HuH-7.5 (cell line): ENCODE measurements around the gene PRKG1.
A peak's percentile ranks its signal among the peaks of the same experiment; 100 is the strongest.
"Not testable (repeated sequence)": the region's sequence is repeated elsewhere in the genome, so short reads cannot be mapped to it uniquely, and the experiment has no call there.

ENCODE experiments used
- DNase-seq: peaks from one replicate; pipeline ENCODE4 v3.0.0; 2011; ENCODE audit warnings: low spot score

Gene PRKG1

DNA sequence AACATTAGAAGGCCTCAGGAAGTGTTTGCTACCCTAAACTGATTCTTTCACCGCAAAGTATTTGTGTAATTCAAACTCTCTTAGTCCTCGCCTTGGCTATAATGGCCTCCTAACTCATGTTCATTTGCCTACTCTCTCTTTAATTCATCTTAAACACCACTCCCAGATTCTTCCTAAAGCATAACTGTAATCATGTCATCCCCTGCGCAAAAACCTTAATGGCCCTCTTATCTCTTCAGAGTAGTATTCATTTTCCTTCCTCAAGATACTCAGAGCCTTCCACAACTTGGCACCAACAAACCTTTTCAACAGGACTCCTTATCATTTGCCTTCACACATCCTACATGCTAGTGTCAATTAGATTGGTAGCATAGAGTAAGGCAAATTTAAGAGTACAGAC, 582.2 kb downstream of the PRKG1 start:
- no peak for DNase-seq

GRCh38 chr10:51658000-51658399, 583.7 kb downstream of the PRKG1 start:
- DNase-seq, result no peak

DNA sequence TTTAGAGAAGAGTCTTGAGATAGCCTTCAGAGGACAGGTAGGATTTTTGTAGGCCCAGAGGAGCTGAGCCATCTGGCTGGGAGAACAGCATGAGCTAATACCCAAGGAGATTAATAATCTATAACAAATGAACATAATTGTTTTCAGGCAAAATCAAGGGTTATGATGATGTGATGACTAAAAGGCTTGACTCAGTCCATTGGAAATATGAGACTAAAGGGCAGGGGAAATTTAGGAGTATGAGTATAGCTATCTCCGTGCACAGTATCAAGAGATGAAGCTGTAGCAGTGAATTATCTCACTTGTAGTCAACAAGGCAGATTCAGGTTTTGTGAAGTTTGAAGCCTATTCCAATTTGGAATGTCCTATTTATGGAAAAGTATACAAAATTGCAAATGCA, 585.1 kb downstream of the PRKG1 start:
- no peak for DNase-seq

DNA sequence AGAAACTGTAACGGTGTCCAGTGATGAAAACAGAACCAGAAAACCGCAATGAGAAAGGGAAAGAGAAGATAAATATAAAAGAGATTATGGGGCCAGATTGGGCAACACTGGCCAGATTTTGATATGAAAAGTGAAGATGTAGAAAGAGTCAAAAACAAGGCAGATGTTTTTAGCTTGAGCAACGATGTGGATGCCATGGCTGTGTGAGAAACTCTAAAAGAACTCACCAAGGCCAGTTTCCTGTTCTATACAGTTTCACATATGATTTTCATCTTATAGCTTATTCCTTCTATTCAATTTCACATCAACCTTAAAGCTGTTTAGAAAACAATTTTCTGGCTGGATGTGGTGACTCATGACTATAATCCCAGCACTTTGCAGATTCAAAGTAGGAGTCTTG, 588.8 kb downstream of the PRKG1 start:
- no peak for DNase-seq

GRCh38 chr10:51666456-51666855, 592.2 kb downstream of the PRKG1 start:
- no peak for DNase-seq

- DNase-seq, result no peak
Measured at GRCh38 chr10:51667678-51668335, 593.5 kb downstream of the PRKG1 start.

DNA sequence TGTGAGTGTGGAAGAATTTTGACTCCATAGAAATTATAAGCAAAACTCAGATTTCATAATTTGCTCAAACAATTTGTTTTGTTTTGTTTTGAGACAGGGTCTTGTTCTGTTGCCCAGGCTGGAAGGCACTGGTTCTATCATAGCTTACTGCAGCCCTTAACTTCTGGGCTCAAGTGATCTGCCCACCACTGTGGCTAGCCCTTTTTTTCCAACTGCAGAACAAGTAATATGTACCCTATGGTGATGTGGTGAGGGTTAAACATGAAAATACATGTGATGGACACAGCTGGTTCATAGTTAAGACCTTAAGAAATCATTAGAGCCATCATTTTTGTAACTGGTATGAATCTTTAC, 594.0 kb downstream of the PRKG1 start:
- no peak for DNase-seq

GRCh38 chr10:51669041-51669440, 594.8 kb downstream of the PRKG1 start:
- DNase-seq, result no peak

DNA sequence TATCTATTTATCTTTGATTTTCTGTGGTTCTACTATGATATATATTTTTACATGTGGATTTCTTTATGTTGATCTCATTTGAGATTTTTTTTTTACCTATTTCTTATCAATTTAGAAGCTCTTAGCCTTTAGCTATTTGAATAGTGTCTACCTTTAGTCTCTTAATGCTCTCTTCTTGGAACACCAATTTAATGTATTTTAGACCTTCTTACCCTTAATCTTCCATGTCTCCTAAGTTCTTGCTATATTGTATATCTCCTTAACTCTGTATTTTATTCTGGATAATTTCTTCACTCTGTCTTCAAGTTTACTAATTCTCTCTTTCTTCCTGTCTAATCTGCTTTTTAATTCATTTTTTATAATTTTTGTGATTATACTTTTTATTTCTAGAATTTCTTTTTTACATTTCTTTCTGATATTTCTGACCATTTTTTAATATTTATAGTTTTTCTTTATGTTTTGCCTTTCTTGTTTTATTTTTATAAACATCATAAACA, 597.8 kb downstream of the PRKG1 start:
- no peak for DNase-seq

GRCh38 chr10:51675088-51675487, 600.8 kb downstream of the PRKG1 start:
- DNase-seq, result no peak

- DNase-seq, result no peak
Measured at GRCh38 chr10:51679841-51680240, 605.6 kb downstream of the PRKG1 start.

- DNase-seq, result no peak
Measured at GRCh38 chr10:51683031-51683691, 608.9 kb downstream of the PRKG1 start.

- no peak for DNase-seq
Measured at GRCh38 chr10:51685768-51686167, 611.5 kb downstream of the PRKG1 start.

DNA sequence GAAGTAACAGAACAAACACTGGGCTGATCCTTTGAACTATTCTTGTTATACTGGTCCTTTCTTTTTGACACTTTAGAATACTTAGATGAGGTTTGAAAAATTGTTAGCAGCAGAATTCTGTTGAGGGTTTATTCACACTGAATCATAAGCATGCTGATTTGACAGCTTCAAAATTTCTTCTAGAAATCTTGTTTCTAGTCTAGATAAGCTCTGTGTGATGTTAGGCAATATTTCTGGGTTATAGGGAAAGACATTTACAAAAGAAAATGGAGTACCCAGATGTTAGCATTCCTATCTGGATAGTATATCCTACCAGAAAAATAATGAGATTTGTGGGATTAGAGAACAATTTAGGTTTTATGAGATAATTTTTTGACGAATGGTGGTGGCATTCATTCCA, 613.0 kb downstream of the PRKG1 start:
- DNase-seq, result no peak

DNA sequence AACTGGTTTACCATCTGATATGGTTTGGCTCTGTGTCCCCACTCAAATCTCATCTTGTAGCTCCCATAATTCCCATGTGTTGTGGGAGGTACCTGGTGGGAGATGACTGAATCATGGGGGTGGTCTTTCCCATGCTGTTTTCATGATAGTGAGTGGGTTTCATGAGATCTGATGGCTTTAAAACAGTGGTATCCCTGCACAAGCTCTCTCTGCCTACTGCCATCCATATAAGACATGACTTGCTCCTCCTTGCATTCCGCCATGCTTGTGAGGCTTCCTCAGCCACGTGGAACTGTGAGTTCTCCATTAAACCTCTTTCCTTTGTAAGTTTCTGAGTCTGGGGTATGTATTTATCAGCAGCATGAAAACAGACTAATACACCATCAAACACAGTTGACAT, 614.5 kb downstream of the PRKG1 start:
- DNase-seq, result not testable (repeated sequence)

DNA sequence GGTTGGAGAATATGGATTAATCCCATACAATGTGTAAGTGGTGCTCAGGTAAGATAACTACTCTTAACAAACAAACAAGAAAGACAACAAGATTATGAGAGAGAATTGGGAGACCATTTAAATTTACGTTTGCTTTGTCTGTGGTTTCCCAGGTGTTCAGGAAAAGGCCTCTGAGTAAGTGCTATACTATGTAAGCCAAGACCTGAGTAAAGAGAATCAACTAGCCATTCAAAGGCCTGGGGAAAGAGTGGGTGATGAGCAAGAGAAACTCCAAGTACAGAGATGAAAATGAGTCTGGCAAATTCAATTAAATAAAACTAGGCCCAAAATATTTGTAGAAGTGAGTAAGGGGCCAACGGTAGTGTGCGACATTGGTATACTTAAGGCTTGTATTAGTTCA, 615.2 kb downstream of the PRKG1 start:
- DNase-seq, result no peak

DNA sequence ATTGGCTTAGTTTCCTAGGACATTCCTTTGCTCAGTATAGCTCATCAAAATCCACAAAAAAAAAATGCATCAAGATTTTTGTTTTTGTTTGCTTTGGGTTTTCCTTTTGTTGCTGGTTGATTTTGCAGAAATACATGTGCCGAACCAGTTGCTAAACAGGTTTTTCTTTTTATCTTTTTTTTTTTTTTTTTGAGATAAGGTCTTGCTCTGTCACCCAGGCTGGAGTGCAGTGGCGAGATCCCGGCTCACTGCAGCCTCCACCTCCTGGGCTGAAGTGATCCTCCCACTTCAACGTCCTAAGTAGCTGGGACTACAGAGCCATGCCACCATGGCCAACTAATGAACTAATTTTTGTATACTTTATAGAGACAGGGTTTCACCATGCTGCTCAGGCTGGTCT, 616.8 kb downstream of the PRKG1 start:
- DNase-seq, result no peak

DNA sequence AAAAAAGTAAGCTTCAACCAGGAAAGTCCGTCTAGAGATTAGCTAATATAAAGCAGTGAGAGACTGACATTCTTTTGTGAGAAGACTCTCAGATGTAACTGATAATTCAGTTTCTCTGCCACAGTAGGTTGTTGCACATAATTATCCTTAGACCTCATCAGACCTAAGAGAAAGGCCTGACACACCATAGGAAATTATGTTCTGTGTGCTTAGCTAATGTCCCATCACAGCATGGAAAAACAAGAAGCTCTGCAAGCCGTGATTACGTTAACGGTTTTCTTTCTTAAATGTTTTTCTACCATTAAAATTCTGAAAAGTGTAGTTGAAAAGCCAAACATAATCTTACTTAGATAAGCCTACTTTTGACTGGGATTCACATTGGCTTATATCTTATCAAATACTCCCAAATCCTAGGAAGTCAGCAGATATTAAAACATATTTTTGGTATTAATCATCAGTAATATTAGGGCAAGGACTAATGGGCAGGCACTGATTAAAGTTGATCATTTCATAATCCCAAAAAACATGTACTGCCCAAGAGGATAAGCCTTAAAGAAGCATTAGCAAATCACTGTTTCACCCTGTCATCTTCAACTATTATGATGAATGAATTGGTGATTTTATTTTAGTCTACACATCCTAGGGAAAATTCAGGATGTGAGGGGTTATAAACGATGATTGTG, 619.9 kb downstream of the PRKG1 start:
- DNase-seq, result no peak

- DNase-seq, result no peak
Measured at GRCh38 chr10:51696251-51696650, 622.0 kb downstream of the PRKG1 start.

GRCh38 chr10:51698473-51699063, 624.3 kb downstream of the PRKG1 start:
- no peak for DNase-seq

GRCh38 chr10:51699145-51699474, 624.8 kb downstream of the PRKG1 start:
- DNase-seq, result no peak

GRCh38 chr10:51699475-51700227, 625.4 kb downstream of the PRKG1 start, which contains the start of gene CSTF2T:
Gene CSTF2T (minus strand): TSS chr10:51699595. CDS start chr10:51699549, 46 bp downstream.
- DNase-seq, result peak; percentile 6
